Measurements from ENCODE around the gene SDC4. TPM values are rescaled to one million over a fixed set of nuclear protein-coding genes. Genes with fewer than 3 reads are reported as not detected.
A peak's percentile ranks its signal among the peaks of the same experiment; 100 is the strongest.

The SDC4 gene
- total and polyA plus RNA-seq, 9 of the 15 experiments (the other 6 are each of a cell fraction or from before 2014, with no cell fraction given), result 2.1 to 10.7 (median 6.3) TPM

DNA sequence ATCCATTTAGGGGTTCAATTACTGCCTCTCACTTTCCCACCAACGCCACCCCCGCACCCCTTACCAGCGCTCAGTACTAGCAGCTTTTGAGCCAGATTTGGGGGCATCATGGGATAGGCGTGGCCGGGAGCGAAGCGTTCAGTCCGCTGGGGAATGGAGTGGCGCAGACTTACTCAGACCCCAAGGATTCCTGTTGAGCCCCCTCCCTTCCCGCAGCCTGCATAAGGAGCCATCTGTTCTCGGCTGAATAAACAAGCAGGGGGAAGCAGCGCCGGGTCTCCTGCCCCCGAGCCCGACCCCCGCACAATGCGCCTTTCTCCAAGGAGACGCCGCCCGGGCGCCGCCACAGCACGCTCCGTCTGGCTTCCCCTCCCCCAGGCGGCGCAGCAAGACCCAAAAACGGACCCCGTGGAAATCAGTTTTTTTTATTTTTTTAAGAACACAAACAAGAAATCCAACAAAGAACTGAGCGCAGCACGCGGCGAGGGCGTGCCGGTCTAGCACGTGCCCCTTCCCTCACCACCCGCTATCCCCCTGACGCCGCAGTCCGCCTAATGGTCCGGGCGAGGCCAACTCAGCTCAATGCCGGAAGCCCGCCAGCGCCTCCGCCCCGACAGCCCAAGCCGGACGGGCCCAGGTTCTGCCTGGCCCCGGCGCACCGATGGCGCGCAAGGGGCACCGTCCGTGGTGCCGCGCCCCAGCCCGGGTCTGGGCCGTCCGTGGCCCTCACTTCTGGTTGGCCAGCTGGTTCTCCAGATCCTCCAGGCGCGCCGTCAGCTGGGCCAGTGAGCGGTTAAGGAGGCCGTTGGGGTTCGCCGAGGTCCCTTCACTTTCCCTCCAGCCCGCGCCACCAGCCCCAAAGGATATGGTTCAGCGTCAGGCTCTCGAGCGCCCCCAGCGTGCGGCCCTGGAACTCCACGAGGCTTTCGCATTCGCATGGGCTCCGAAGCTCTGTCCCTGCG is 54.9 kb downstream of the SDC4 start (continued):
- TF ChIP-seq, protein P1, sequence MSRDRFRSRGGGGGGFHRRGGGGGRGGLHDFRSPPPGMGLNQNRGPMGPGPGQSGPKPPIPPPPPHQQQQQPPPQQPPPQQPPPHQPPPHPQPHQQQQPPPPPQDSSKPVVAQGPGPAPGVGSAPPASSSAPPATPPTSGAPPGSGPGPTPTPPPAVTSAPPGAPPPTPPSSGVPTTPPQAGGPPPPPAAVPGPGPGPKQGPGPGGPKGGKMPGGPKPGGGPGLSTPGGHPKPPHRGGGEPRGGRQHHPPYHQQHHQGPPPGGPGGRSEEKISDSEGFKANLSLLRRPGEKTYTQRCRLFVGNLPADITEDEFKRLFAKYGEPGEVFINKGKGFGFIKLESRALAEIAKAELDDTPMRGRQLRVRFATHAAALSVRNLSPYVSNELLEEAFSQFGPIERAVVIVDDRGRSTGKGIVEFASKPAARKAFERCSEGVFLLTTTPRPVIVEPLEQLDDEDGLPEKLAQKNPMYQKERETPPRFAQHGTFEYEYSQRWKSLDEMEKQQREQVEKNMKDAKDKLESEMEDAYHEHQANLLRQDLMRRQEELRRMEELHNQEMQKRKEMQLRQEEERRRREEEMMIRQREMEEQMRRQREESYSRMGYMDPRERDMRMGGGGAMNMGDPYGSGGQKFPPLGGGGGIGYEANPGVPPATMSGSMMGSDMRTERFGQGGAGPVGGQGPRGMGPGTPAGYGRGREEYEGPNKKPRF (IDR thresholded peaks at IDR 0.05; ENCODE audit: low read depth, low read length), result no peak
- TF ChIP-seq SNIP1 (IDR thresholded peaks at IDR 0.05; ENCODE audit: low read depth), result no peak
- TF ChIP-seq SIRT6 (IDR thresholded peaks at IDR 0.05; ENCODE audit: low read depth, low read length), result no peak
- no peak for TF ChIP-seq MCM2 (IDR thresholded peaks at IDR 0.05; ENCODE audit: low read depth)
- TF ChIP-seq PPARD (CRISPR knock-in tag; IDR thresholded peaks at IDR 0.05), result no peak
- TF ChIP-seq CREM (IDR thresholded peaks at IDR 0.05; ENCODE audit: low read depth), result peak; percentile 59
- TF ChIP-seq YBX1 (IDR thresholded peaks at IDR 0.05), result no peak
- TF ChIP-seq NFE2L1 (tag; IDR thresholded peaks at IDR 0.05; ENCODE audit: borderline replicate concordance, low read depth), result no peak
- TF ChIP-seq, protein P2, sequence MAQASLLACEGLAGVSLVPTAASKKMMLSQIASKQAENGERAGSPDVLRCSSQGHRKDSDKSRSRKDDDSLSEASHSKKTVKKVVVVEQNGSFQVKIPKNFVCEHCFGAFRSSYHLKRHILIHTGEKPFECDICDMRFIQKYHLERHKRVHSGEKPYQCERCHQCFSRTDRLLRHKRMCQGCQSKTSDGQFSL (CRISPR knock-in tag; IDR thresholded peaks at IDR 0.05), result no peak
- TF ChIP-seq, protein P2 (tag; IDR thresholded peaks at IDR 0.05), result no peak
- no peak for TF ChIP-seq NR2F6 (CRISPR knock-in tag; IDR thresholded peaks at IDR 0.05)
- TF ChIP-seq ARID1B (IDR thresholded peaks at IDR 0.05), result no peak
- no peak for TF ChIP-seq LEF1 (IDR thresholded peaks at IDR 0.05)
- peak; percentile 51; the same call in 1 of the 2 replicates for TF ChIP-seq POLR2A (conservative IDR thresholded peaks at IDR 0.05)
- TF ChIP-seq DIDO1 (tag; IDR thresholded peaks at IDR 0.05; ENCODE audit: low read depth), result no peak
- TF ChIP-seq, protein P3, sequence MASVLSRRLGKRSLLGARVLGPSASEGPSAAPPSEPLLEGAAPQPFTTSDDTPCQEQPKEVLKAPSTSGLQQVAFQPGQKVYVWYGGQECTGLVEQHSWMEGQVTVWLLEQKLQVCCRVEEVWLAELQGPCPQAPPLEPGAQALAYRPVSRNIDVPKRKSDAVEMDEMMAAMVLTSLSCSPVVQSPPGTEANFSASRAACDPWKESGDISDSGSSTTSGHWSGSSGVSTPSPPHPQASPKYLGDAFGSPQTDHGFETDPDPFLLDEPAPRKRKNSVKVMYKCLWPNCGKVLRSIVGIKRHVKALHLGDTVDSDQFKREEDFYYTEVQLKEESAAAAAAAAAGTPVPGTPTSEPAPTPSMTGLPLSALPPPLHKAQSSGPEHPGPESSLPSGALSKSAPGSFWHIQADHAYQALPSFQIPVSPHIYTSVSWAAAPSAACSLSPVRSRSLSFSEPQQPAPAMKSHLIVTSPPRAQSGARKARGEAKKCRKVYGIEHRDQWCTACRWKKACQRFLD (CRISPR knock-in tag; IDR thresholded peaks at IDR 0.05), result no peak
- TF ChIP-seq ZNF79 (CRISPR knock-in tag; IDR thresholded peaks at IDR 0.05; ENCODE audit: low read depth), result no peak
- no peak for TF ChIP-seq SAFB2 (IDR thresholded peaks at IDR 0.05; ENCODE audit: borderline replicate concordance, low read depth, low read length, severe bottlenecking)
- TF ChIP-seq STAT5B (CRISPR knock-in tag; IDR thresholded peaks at IDR 0.05), result no peak
- TF ChIP-seq ZNF668 (CRISPR knock-in tag; IDR thresholded peaks at IDR 0.05), result no peak
- no peak for TF ChIP-seq SREBF1 (IDR thresholded peaks at IDR 0.05; ENCODE audit: borderline replicate concordance, low read depth, low read length)
- TF ChIP-seq PRMT5 (CRISPR knock-in tag; IDR thresholded peaks at IDR 0.05), result no peak
- TF ChIP-seq ATF1 (CRISPR knock-in tag; IDR thresholded peaks at IDR 0.05), result no peak
- TF ChIP-seq ATF1 (tag; IDR thresholded peaks at IDR 0.05), result peak; percentile 35; the same call in 1 of the 2 replicates
- TF ChIP-seq RBM14 (IDR thresholded peaks at IDR 0.05; ENCODE audit: borderline replicate concordance, insufficient read depth, low read depth, low read length), result no peak

All from K562 (cell line).